Erythroblast (primary cell): ENCODE results near the gene CRIP1.

ENCODE experiments used
- GATA1 ChIP-seq: IDR thresholded peaks from 2 replicates; pipeline ENCODE4 v1.6.1; 2011; ENCODE audit warnings: low read depth, mild to moderate bottlenecking, control low read depth, low read length, moderate library complexity
- POLR2A ChIP-seq: IDR thresholded peaks from 2 replicates; pipeline ENCODE4 v1.6.1; 2011; ENCODE audit warnings: mild to moderate bottlenecking, low read length

GRCh38 chr14:105439710-105440553 lies 46.8 kb upstream of the CRIP1 start:
- no peak for TF ChIP-seq POLR2A
- no peak for TF ChIP-seq GATA1
